Caco-2 (cell line): ENCODE data around the gene C1orf94. TPM values are rescaled to one million over a fixed set of nuclear protein-coding genes. Genes with fewer than 3 reads are reported as not detected.

Experiments used
- BruUV-seq: library from RNA; stranded (reverse); fragments of 400-500 nt; replicated peaks from 2 replicates; lab custom pipeline; 2021; lab: Mats Ljungman, UMichigan
- CTCF ChIA-PET: fragments of 300-600 bp; sonication (Branson Sonifier 250); formaldehyde crosslinking; loops from one replicate; lab custom pipeline; 2022; ENCODE audit warnings: antibody characterized with exemption; lab: Charles Lee
- POLR2A ChIA-PET: fragments of 300-600 bp; sonication (Branson Sonifier 250); formaldehyde crosslinking; loops from one replicate; lab custom pipeline; 2022; ENCODE audit warnings: antibody characterized with exemption; lab: Charles Lee
- DNase-seq, 2 experiments: peaks; one replicate each; pipeline versions ENCODE4 v3.0.0 to v3.0.0-alpha.2; 2020 to 2022
- H3K27me3 ChIP-seq: replicated peaks from 2 replicates; pipeline ENCODE4 v1.6.0; 2011; ENCODE audit warnings: low read length; ENCODE audit not compliant: control insufficient read depth, insufficient read depth
- H3K36me3 ChIP-seq: 2 replicates; pipeline ENCODE4 v1.5.1; 2011; ENCODE audit warnings: low read length; ENCODE audit not compliant: control insufficient read depth, insufficient read depth
- H3K4me1 ChIP-seq: fragments of 250-450 bp; sonication (Bioruptor Pico); 2 replicates; pipeline ENCODE4 v1.5.1; 2020; ENCODE audit warnings: mild to moderate bottlenecking
- H3K4me3 ChIP-seq: 2 replicates; pipeline ENCODE4 v1.5.1; 2011; ENCODE audit warnings: low read depth, mild to moderate bottlenecking, control low read depth, low read length
- H3K9me3 ChIP-seq: fragments of 250-450 bp; sonication (Bioruptor Pico); 2 replicates; pipeline ENCODE4 v1.5.1; 2020; ENCODE audit warnings: mild to moderate bottlenecking, moderate library complexity
- H3K27ac Mint-ChIP-seq: one replicate; pipeline ENCODE4 v1.8.0; 2022; ENCODE audit warnings: mixed read lengths; ENCODE audit not compliant: unreplicated experiment
- H3K27me3 Mint-ChIP-seq: one replicate; pipeline ENCODE4 v1.8.0; 2022; ENCODE audit warnings: mixed read lengths; ENCODE audit not compliant: insufficient read depth, unreplicated experiment
- H3K36me3 Mint-ChIP-seq: one replicate; pipeline ENCODE4 v1.8.0; 2022; ENCODE audit warnings: mild to moderate bottlenecking, mixed read lengths; ENCODE audit not compliant: insufficient read depth, unreplicated experiment
- H3K4me1 Mint-ChIP-seq: one replicate; pipeline ENCODE4 v1.8.0; 2022; ENCODE audit warnings: low read depth, mixed read lengths; ENCODE audit not compliant: unreplicated experiment
- H3K4me3 Mint-ChIP-seq: one replicate; pipeline ENCODE4 v1.8.0; 2022; ENCODE audit warnings: mild to moderate bottlenecking, moderate library complexity, mixed read lengths; ENCODE audit not compliant: unreplicated experiment
- H3K9me3 Mint-ChIP-seq: one replicate; pipeline ENCODE4 v1.8.0; 2022; ENCODE audit warnings: mixed read lengths; ENCODE audit not compliant: unreplicated experiment
- intact Hi-C: fragments of 100-400 bp; cut with micrococcal nuclease; formaldehyde crosslinking; loops from one replicate; pipeline ENCODE4 v1.10.0; 2022; ENCODE audit not compliant: unreplicated experiment
- total RNA-seq: library from RNA; stranded (reverse); gene quantifications from 2 replicates; pipeline ENCODE4 v1.2.3, GENCODE V29; 2022
- TF ChIP-seq, protein P1 (sequence below), 2 experiments: fragments of 200-600 bp in 1 of 2; IDR thresholded peaks; 1 replicate in 1 of 2; 2 replicates in 1 of 2; pipeline versions ENCODE4 v1.5.1 to v1.8.0; 2011 to 2022; ENCODE audit warnings: antibody characterized with exemption in 1 of 2, control low read depth in 1 of 2, inconsistent platforms in 1 of 2, low read depth in 1 of 2, low read length in 1 of 2, mild to moderate bottlenecking in 1 of 2, moderate library complexity in 1 of 2; ENCODE audit not compliant: insufficient read depth in 1 of 2, severe bottlenecking in 1 of 2, unreplicated experiment in 1 of 2

Gene C1orf94
- total RNA-seq, 1 experiment from 2014 or later, result not detected

DNA sequence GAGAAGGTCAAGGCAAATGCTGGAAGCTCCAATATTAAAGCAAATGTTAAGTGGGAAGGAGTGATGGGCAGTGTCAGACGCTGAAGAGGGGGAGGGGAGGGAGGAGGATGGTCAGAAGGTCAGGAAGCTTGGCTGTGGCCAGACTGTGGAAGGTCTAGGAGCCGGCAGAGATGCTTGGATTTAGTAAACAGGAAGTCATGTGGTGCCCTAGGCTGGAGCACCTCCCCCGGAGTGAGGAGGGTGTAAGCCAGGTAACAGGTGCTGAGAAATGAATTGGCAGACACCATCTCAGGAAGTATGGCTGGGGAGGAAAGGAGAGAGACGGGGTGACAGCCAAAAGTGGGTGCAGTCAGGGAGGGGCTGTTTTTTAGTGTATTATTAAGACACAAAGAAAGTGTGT is 29.4 kb upstream of the C1orf94 start:
- Histone ChIP-seq H3K4me1 (no peaks in the 10 kb centered on the region), H3K9me3 (no peaks in the 10 kb centered on the region), H3K36me3 (no peaks in the 10 kb centered on the region), H3K27me3 (no peaks in the 10 kb centered on the region), H3K4me3 (no peak overlapping the region)
- Mint-ChIP-seq H3K9me3 (no peaks in the 10 kb centered on the region), H3K4me1 (no peaks in the 10 kb centered on the region), H3K4me3 (no peak overlapping the region), H3K27ac (no peak overlapping the region), H3K27me3 (peaks cover 10% of the 10 kb centered on the region), H3K36me3 (no peaks in the 10 kb centered on the region)
- no TSS peak for BruUV-seq
- CTCF ChIA-PET, result no interaction called here
- TF ChIP-seq, protein P1, sequence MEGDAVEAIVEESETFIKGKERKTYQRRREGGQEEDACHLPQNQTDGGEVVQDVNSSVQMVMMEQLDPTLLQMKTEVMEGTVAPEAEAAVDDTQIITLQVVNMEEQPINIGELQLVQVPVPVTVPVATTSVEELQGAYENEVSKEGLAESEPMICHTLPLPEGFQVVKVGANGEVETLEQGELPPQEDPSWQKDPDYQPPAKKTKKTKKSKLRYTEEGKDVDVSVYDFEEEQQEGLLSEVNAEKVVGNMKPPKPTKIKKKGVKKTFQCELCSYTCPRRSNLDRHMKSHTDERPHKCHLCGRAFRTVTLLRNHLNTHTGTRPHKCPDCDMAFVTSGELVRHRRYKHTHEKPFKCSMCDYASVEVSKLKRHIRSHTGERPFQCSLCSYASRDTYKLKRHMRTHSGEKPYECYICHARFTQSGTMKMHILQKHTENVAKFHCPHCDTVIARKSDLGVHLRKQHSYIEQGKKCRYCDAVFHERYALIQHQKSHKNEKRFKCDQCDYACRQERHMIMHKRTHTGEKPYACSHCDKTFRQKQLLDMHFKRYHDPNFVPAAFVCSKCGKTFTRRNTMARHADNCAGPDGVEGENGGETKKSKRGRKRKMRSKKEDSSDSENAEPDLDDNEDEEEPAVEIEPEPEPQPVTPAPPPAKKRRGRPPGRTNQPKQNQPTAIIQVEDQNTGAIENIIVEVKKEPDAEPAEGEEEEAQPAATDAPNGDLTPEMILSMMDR (IDR thresholded peaks at IDR 0.05; ENCODE audit: insufficient read depth in 1 of 2, low read depth in 1 of 2, low read length in 1 of 2, severe bottlenecking in 1 of 2, unreplicated experiment in 1 of 2), result no peak
- no peak for DNase-seq
- intact Hi-C loops, result no loop called here
- POLR2A ChIA-PET, result no interaction called here

DNA sequence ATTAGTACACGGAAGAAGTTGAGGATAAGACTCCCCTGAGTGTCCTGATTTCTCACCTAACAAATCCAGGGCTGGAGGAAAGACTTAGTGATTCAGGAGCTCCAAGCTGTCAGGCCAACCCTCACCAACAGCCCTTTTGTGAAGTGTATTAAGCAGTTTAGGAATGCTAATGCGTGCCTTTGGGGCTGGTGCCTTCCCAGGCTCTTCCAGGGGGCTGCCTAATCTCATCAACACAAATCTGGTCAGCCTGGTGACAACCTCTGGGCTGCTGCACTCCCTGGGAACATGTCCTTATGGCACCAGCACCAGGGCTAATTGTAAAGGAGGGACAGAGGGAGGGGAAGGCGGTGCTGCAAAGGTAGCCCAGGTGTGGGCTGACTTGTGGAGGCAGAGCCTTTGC is 27.2 kb upstream of the C1orf94 start:
- no peaks in the 10 kb centered on the region for H3K36me3 ChIP-seq
- no peaks in the 10 kb centered on the region for H3K36me3 Mint-ChIP-seq
- peaks cover 18% of the 10 kb centered on the region for H3K27me3 Mint-ChIP-seq
- H3K9me3 Mint-ChIP-seq, result no peaks in the 10 kb centered on the region
- intact Hi-C loops, result no loop called here
- H3K9me3 ChIP-seq, result no peaks in the 10 kb centered on the region
- ChIA-PET CTCF (no interaction called here), POLR2A (no interaction called here)
- H3K27ac Mint-ChIP-seq, result no peak overlapping the region
- no peaks in the 10 kb centered on the region for H3K4me1 ChIP-seq
- H3K4me3 Mint-ChIP-seq, result no peak overlapping the region
- BruUV-seq, result no TSS peak
- TF ChIP-seq, protein P1 (IDR thresholded peaks at IDR 0.05; ENCODE audit: insufficient read depth in 1 of 2, low read depth in 1 of 2, low read length in 1 of 2, severe bottlenecking in 1 of 2, unreplicated experiment in 1 of 2), result no peak
- H3K4me1 Mint-ChIP-seq, result no peaks in the 10 kb centered on the region
- no peak overlapping the region for H3K4me3 ChIP-seq
- H3K27me3 ChIP-seq, result no peaks in the 10 kb centered on the region
- DNase-seq, result no peak

DNA sequence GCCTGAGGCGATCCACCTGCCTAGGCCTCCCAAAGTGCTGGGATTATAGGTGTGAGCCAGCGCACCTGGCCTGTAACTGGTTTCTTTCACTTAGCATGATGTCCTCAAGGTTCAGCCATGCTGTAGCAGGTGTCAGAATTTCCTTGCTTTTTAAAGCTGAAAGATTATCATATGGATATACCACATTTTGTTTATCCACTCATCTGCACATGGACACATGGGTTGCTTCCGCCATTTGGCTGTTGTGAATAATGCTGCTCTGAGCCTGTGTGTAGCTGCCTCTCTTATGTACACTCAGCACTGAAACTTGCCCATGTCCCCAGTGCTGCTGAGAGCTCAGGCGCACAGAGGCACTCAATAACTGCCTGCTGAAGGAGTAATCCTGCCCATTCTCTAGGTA is 23.5 kb upstream of the C1orf94 start:
- no peak overlapping the region for H3K4me3 Mint-ChIP-seq
- H3K4me1 Mint-ChIP-seq, result no peaks in the 10 kb centered on the region
- no peaks in the 10 kb centered on the region for H3K27me3 ChIP-seq
- no peaks in the 10 kb centered on the region for H3K4me1 ChIP-seq
- no peaks in the 10 kb centered on the region for H3K9me3 Mint-ChIP-seq
- H3K27me3 Mint-ChIP-seq, result peaks cover 21% of the 10 kb centered on the region
- no peak overlapping the region for H3K27ac Mint-ChIP-seq
- no peaks in the 10 kb centered on the region for H3K9me3 ChIP-seq
- BruUV-seq, result no TSS peak
- no peaks in the 10 kb centered on the region for H3K36me3 Mint-ChIP-seq
- ChIA-PET CTCF (no interaction called here), POLR2A (no interaction called here)
- no peaks in the 10 kb centered on the region for H3K36me3 ChIP-seq
- DNase-seq, result no peak
- H3K4me3 ChIP-seq, result no peak overlapping the region
- TF ChIP-seq, protein P1 (IDR thresholded peaks at IDR 0.05; ENCODE audit: insufficient read depth in 1 of 2, low read depth in 1 of 2, low read length in 1 of 2, severe bottlenecking in 1 of 2, unreplicated experiment in 1 of 2), result no peak
- intact Hi-C loops, result no loop called here
